HG02981 (cell line): ENCODE results near the gene SDF4.
"Not testable (repeated sequence)": the region's sequence is repeated elsewhere in the genome, so short reads cannot be mapped to it uniquely, and the experiment has no call there.

Source experiments
- ATAC-seq: cut with Tn5 transposase; IDR thresholded peaks from one replicate; pipeline ENCODE4 v1.9.1; 2021; ENCODE audit warnings: mild to moderate bottlenecking, moderate library complexity; ENCODE audit not compliant: unreplicated experiment

Gene SDF4

DNA sequence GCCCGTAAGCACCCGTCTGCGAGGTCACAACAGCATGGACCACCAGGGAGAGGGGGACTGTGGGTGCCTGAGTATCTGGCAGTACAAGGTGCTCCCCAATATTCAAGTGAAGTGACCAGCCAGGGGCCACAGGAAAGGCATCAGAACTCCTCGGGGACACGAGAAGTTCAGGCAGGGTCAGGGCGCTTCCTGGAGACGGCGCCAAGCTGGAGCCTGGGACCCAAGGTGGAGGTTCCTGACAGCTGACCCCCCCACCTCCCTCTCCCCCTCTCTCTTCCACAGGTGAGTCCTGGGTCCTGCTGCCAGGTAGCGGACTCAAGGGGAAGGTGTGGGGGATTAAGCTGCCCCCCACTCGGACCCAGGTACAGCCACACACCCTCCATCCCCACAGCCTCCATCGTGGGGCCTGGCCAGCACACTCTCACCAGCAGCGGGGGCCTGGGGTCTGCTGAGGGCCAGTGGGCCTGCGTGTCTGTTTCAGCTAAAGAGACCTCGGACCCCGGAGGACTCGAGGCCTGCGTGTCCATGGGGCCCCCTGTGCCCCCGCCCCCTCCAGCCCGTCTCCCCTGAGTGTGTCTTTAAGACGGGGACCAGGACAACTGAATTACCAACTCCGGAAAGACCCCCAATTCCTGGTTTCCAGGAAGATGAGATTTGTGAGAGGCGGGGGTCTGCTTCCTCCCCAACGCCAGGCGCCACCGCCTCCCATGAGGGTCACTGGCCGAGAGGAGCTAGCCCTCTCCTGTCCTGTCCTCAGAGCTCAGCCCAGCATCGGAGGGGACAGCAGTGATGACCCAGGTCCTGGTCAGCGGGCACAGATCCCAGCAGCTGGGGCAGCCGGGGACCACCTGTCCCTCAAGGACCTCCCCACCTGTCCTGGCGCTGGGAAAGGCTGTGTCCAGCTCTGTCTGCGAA is 31.6 kb downstream of the SDF4 start:
- ATAC-seq: no peak

DNA sequence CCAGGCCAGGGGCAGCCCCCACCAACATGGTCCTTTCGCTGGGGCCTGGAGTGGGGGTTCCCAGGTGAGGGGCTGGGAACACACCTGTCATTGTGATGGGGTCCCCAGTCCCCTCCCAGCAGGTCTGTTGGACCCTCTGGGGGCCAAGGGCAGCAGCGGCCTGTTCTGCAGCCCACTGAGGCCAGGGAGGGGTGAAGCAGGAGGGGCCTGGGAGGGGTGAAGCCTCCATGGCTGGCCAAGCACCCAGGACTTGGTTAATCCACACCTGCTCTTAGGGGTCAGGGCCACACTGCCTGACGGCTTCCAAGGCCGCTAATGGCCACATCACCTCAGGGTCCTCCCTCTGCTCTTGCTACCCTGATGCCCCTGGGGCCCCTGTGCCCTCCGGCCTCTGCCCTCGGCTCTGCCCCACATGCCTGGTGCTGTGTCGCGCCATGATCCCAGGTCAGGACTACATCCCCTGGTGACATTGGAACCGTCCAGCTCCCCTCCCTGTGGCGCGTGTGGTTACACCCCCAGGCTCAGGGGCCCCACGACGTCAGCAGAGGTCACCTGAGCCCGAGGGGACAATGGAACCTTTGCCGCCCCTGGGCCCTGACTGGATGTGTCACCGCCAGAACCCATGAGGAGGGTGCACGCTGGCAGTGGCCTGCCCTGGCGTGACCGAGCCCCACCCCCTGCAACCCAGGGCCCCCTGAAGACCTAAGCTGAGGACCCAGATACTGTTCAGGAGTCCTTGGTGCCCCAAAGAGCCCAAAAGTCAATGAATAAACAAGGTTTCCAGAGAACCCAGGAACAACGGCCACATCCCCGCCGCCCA is 32.5 kb downstream of the SDF4 start:
- no peak for ATAC-seq

DNA sequence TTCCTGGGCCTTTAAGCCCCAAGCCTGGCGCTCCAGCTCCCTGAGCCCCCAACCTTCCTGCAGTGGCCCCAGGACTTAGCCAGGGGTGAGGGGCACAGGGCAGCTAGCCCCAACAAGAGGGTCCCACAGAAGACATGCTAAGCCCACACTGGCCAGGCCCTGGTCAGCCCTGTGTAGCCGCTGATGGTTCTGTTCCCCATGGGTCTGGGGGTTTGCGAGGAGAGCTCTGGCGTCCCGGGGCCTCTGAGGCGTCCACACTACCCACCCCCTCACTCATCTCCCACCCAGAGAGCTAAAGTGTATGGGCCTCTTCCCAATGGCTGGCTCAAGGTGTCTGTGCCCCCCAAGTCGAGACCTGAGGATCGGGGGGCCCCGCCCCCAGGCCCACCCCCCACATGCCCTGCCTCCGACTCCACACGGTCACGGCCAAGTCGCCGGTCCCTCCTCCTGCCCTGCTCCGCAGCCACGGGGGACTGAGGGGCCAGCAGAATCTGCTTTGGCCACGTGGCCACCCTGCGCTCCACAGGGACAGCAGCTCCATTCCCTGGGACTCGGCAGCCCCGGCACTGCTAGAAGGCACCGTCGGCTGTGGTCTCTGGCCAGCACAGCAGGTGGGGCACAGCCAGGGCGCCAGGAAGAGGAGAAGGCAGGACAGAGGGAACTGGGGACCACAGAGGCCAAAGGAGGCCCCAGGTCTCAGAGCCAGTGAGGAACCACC is 33.2 kb downstream of the SDF4 start:
- ATAC-seq: no peak

DNA sequence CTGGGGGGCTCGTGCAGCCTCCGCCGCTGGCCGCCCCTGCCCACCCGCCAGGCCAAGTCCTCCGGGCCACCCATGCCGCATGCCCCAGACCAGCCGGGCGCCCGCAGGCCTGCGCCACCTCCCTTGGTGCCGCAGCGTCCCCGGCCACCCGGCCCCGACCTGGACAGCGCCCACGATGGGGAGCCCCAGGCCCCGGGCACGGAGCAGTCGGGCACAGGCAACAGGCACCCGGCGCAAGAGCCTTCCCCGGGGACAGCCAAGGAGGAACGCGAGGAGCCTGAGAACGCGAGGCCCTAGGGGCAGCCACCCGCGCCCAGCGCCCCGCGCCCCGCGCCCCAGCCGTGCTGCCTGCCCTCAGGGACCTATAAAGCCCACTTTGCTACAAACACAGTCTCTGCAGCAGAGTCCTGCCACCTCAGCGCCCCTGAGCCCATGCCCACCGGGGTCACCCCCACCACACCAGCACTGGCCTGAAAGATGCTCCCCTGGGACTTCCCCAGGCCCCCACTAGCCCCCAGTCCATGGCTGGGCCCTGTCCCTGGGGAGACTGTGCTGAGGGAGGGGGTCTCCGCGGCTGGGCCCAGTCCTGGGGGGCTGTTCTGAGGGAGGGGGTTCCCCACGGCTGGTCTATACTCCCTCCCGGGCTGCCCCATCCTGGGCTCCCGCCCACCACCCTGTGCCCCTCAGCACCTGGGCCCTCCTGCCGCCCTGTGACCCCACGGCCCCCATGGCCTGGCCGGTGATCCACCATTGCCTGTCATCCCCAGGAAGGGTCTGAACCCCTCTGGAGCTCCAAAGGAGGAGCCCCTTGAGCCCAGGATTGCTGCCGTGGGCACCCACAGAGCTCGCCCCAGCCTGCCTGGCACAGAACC is 34.0 kb downstream of the SDF4 start:
- no peak for ATAC-seq

DNA sequence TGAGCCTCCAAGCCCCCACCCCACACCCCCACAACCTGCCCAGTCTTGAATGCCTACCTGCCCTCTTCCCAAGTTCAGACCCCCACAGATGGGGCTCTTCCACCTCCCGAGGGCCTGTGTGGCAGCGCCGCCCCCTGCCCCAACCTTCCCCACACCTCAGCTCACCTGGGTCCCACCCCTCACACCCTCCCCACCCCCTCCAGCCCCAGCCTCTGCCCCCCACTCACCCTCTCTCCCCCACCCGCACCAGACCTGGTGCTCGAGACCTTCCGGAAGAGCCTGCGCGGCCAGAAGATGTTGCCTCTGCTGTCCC is 34.7 kb downstream of the SDF4 start:
- no peak for ATAC-seq

DNA sequence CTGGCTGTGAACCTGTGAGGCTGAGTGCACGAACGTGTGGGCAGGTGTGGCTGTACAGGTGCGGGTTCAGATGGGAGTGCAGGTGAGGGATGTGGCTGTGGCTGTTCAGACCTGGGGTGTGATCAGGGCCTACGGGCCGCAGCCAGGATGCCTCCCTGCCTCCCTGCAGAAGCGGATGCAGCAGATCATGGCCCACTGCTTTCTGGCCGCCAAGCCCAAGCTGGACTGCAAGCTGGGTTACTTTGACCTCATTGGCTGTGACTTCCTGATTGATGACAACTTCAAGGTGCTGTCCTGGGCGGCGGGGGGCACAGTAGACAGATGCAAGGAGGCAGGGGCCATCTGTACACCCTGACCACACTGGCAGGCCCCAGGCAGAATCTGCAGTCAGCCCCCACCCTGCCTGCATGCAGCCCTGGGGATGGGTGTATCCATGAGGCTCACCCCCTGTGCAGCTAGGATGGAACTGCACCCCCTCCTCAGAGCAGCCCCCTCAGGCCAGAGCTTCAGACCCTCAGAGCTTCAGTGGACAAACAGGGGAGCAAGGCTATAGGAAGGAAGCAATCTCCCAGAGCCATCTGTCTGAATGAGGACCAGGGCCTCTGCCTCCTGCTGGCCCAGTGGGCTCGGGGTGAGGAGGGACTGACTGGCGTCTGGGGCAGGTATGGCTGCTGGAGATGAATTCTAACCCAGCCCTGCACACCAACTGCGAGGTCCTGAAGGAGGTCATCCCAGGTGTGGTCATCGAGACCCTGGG is 35.2 kb downstream of the SDF4 start:
- no peak for ATAC-seq

DNA sequence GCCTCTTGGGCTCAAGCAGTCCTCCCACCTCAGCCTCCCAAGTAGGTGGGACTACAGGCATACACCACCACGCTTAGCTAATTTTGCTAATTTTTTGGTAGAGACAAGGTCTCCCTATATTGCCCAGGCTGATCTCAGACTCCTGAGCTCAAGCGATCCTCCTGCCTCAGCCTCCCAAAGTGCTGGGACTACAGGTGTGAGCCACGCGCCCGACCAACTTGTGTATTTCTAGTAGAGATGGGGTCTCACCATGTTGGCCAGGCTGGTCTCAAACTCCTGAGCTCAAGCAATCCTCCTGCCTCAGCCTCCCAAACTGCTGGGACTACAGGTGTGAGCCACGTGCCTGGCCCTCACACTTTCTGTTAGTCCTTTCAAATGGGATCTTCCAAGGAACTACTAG is 36.1 kb downstream of the SDF4 start:
- ATAC-seq: not testable (repeated sequence)

DNA sequence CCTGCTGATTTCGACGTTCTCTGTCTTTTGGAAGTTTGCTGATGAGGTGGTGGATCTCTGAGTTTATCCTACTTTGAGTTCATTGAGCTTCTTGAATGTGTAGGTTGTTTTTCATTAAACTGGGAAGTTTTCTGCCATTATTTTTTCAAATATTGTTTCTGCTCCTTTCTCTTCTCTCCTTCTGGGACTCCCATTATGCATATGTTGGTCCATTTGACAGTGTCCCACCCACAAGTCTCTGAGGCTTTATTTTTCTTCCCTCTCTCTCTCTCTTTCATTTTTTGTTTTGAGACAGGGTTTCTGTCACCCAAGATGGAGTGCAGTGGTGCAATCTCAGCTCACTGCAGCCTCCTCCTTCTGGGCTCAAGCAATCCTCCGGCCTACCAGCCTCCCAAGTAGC is 37.1 kb downstream of the SDF4 start:
- ATAC-seq: no peak

DNA sequence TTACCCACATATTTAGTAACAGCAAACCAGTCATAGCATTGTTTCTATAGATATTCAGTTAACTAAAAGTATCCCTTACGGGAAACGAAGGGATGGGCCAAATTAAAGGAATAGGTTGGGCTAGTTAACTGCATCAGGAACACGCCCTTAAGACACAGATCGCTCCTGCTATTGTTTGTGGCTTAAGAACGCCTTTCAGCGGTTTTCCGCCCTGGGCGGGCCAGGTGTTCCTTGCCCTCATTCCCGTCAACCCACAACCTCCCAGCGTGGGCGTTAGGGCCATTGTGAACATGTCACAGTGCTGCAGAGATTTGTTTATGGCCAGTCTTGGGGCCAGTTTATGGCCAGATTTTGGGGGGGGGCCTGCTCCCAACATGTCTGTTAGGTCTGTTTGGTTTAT is 40.1 kb downstream of the SDF4 start:
- no peak for ATAC-seq

DNA sequence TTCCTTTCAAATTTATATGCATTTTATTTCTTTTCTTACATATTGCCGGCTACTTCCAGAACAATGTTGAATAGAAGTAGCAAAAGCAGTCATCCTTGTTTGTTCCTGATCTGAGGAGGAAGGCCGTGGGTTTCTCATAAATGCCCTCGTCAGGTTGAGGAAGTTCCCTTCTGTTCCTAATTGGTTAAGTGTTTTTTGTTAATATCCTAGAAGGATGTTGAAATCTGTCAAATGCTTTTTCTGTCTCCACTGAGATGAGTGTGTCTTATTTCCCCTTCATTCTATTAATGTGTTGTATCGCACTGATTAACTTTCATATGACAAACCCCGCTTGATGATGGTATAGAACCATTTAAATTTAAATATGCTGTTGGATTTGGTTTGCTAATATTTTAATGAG is 42.7 kb downstream of the SDF4 start:
- ATAC-seq: no peak

DNA sequence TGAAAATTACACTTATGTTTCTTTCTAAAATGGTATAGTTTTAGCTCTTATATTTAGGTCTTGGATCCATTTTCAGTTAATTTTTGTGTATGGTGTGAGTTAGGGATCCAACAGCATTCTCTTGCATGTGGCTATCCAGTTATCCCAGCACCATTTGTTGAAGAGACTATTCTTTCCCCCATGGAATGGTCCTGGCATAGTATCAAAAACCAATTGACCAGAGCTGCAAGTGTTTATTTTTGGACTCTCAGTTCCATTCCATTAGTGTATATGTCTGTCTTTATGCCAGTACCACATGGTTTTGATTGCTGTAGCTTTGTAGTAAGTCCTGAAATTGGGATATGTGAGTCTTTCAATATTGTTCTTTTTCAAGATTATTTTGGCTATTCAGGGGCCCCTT is 43.9 kb downstream of the SDF4 start:
- ATAC-seq: no peak

DNA sequence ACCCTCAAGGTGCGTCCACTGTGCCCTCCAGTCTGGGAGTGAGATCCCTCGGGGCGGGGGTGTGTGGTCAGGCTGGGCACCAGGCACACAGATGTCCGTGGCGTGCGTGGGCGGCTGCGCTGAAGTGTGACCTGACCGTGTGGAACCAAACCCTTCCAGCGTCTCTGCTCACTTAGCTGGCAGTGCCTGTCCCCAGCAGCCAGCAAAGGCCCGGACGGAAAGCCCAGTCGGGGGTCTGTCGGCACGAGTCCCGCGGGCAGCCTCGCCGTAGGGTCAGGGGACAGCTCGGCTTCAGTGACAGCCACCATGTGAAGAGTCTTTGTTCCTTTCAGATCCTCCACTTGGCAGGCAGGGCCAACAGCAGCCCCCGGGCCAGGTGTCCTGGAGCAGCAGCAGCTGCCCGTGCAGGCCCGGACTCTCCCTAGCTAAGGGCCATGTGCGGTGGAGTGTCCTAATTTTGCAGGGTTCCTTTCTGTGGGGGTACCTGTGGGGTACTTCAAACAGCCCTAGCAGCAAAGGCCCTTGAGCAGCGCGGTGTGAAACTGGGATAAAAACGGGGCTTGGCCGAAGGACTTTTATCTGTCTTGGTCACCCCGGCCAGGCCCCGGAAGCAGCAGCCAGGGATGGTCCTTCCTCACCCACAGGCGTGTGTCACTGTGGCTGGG is 46.6 kb downstream of the SDF4 start:
- ATAC-seq: no peak

DNA sequence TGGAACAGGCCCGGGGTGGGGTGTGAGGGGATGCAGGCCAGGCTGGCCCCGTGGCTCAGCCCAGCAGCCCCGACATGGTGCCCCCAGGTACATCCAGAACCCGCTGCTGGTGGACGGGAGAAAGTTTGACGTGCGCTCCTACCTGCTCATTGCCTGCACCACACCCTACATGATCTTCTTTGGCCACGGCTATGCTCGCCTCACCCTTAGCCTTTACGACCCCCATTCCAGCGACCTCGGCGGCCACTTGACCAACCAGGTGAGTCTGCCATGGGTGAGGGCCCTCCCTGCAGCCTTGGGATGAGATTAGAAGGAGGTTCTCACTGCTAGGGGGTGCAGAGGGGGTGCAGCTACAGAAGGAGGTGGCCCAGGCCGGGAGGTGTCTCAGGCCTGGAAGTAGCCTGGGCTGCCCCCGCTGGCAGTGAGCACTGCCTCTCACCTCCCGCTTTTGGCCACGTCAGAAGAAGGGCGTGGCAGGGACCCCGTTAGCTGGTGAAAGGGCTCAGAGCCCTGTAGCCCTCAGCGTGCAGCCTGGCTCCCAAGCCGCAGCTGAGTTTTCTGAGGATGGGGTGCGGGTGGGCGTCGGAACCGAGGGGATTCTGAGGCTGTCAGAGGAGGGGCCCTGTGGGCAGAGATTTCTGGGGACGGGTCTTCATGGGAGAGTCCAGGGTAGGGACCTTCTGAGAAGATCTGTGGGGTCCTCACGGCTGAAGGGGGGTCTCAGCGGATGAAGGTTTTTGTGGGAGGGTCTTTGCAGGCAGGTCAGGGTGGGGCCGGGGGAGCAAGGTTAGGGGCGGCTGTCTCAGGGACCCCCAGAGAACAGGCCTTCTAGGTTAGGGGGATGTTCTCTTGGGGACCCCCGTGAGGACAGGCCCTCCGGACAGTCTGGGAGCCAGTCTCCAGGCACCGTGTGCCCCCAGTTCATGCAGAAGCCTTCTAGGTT is 47.7 kb downstream of the SDF4 start:
- ATAC-seq: no peak

DNA sequence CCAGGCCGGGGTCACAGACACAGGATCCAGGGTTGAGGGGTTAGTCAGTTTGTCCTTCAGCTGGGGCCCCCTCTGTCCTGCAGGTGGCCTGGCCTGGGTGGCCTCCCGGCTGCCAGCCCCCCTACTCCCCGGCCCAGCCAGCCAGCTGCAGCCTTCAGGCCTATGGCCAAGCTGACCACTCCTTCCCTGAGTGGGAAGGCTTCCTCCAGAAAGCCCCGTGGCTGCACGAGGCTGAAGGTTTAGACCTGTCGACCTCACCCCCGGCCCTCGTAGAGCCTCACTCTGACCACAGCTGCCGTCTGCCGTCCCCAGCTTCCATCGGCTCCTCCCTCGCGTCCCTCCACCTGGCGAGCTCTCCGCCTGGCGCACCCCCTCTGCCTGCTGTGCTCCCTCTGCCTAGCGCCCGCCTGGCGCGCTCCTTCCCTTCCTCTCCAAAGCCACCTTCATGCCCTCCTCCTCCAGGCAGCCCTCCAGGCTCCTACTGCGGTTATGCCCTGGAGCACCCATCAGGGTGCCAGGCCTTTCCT is 48.5 kb downstream of the SDF4 start:
- no peak for ATAC-seq

DNA sequence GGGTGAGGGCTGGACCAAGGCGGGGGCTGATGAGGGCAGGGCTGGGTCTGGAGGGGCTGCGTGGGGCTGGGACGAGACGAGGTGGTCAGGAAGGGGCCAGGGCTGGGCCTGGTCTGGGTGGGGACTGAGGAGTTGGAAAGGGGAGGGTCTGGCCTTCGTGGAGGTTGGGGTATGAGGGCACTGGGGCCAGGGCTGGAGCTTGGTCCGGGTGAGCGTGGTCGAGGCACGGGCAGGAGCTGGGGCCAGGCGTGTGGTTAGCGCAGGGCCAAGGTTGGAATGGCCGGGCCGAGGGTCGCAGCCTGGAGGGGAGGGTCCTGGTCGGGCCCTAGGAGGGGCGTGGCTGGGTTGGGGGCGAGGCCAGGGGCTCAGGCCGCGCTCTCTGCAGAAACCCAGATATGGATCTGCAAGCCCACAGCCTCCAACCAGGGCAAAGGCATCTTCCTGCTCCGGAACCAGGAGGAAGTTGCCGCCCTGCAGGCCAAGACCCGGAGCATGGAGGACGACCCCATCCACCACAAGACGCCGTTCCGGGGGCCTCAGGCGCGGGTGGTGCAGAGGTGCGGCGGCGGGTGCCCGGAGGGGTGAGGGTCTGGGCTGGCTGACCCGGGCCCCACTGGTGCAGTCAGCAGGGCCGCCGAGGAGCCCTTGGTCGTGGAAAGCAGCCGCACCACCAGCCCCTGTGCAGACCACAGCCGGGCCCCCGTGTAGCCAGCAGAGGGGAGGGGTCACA is 49.1 kb downstream of the SDF4 start:
- no peak for ATAC-seq

DNA sequence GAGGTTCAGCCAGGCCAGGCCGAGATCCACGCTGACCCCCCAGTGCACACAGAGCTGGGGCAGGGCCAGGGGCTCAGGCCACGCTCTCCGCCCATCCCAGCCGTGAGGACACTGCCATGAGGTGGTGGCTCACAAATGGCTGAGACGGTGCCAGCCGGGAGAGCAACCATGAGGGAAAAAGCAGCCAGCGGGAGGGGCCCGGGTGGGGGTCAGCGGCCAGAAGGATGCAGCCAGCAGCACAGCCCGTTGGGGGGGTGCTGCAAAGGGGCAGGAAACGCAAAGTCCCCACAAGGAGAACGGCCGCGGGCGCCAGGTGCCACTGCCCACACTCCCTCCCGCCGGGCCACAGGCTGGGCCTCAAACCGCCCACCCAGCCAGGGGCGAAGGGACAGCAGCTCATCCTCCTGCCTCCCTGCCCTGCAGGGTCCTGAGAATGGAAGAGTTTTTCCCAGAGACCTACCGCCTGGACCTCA is 49.8 kb downstream of the SDF4 start:
- ATAC-seq: no peak
